GM18517 (cell line): ENCODE data around the gene SMARCA2.
A peak's percentile ranks its signal among the peaks of the same experiment; 100 is the strongest.
"Not testable (repeated sequence)": the region's sequence is repeated elsewhere in the genome, so short reads cannot be mapped to it uniquely, and the experiment has no call there.

Source experiments
- ATAC-seq: cut with Tn5 transposase; IDR thresholded peaks from one replicate; pipeline ENCODE4 v1.9.1; 2021; ENCODE audit warnings: mild to moderate bottlenecking, moderate library complexity; ENCODE audit not compliant: unreplicated experiment

SMARCA2 gene

GRCh38 chr9:2134391-2134790, 119.2 kb downstream of the SMARCA2 start:
- ATAC-seq: no peak

- ATAC-seq: no peak
Observed at GRCh38 chr9:2138646-2139045, 123.5 kb downstream of the SMARCA2 start.

- ATAC-seq: no peak
Observed at GRCh38 chr9:2140600-2141223, 125.6 kb downstream of the SMARCA2 start.

GRCh38 chr9:2142212-2142611, 127.1 kb downstream of the SMARCA2 start:
- ATAC-seq: no peak

- ATAC-seq: no peak
Observed at GRCh38 chr9:2144619-2145018, 129.5 kb downstream of the SMARCA2 start.

GRCh38 chr9:2145746-2146145, 130.6 kb downstream of the SMARCA2 start:
- ATAC-seq: no peak

GRCh38 chr9:2146700-2147099, 131.6 kb downstream of the SMARCA2 start:
- not testable (repeated sequence) for ATAC-seq

GRCh38 chr9:2150338-2150737, 135.2 kb downstream of the SMARCA2 start:
- ATAC-seq: no peak

GRCh38 chr9:2151171-2151570, 136.0 kb downstream of the SMARCA2 start:
- no peak for ATAC-seq

- ATAC-seq: no peak
Observed at GRCh38 chr9:2152966-2153629, 138.0 kb downstream of the SMARCA2 start.

GRCh38 chr9:2153630-2154217, 138.6 kb downstream of the SMARCA2 start:
- ATAC-seq: no peak

- ATAC-seq: no peak
Observed at GRCh38 chr9:2154731-2155130, 139.6 kb downstream of the SMARCA2 start.

GRCh38 chr9:2155966-2156365, 140.8 kb downstream of the SMARCA2 start:
- no peak for ATAC-seq

GRCh38 chr9:2157277-2158110, 142.3 kb downstream of the SMARCA2 start:
- peak; percentile 32 for ATAC-seq

GRCh38 chr9:2158111-2158610, 143.0 kb downstream of the SMARCA2 start:
- peak; percentile 50 for ATAC-seq

GRCh38 chr9:2158766-2159430, 143.8 kb downstream of the SMARCA2 start:
- no peak for ATAC-seq

- peak; percentile 36 for ATAC-seq
Observed at GRCh38 chr9:2159521-2160454, 144.6 kb downstream of the SMARCA2 start.

- no peak for ATAC-seq
Observed at GRCh38 chr9:2161661-2162060, 146.5 kb downstream of the SMARCA2 start.

GRCh38 chr9:2163231-2163885, 148.2 kb downstream of the SMARCA2 start:
- ATAC-seq: no peak
